ENCODE measurements around the gene YDJC. TPM values are rescaled to one million over a fixed set of nuclear protein-coding genes. Genes with fewer than 3 reads are reported as not detected.

The YDJC gene
- total and polyA plus RNA-seq, 9 of the 15 experiments (the other 6 are each of a cell fraction or from before 2014, with no cell fraction given): 13.5 to 871 (median 164) TPM

DNA sequence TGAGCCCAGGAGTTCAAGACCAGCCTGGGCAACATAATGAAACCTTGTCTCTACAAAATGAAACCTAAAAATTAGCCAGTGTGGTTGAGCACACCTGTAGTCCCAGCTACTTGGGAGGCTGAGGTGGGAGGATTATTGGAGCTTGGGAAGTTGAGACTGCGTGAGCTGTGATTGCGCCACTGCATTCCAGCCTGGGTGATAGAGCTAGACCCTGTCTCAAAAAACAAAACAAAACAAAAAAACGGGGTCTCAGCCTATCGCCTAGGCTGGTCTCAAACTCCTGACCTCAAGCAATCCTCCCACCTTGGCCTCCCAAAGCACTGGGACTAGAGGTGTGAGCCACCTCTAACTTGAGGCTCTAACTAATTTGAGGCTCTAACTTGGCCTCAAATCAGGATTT lies 49.6 kb upstream of the YDJC start (continued):
- TF ChIP-seq, protein P1, sequence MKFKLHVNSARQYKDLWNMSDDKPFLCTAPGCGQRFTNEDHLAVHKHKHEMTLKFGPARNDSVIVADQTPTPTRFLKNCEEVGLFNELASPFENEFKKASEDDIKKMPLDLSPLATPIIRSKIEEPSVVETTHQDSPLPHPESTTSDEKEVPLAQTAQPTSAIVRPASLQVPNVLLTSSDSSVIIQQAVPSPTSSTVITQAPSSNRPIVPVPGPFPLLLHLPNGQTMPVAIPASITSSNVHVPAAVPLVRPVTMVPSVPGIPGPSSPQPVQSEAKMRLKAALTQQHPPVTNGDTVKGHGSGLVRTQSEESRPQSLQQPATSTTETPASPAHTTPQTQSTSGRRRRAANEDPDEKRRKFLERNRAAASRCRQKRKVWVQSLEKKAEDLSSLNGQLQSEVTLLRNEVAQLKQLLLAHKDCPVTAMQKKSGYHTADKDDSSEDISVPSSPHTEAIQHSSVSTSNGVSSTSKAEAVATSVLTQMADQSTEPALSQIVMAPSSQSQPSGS (CRISPR knock-in tag; IDR thresholded peaks at IDR 0.05): no peak
- TF ChIP-seq, protein P2, sequence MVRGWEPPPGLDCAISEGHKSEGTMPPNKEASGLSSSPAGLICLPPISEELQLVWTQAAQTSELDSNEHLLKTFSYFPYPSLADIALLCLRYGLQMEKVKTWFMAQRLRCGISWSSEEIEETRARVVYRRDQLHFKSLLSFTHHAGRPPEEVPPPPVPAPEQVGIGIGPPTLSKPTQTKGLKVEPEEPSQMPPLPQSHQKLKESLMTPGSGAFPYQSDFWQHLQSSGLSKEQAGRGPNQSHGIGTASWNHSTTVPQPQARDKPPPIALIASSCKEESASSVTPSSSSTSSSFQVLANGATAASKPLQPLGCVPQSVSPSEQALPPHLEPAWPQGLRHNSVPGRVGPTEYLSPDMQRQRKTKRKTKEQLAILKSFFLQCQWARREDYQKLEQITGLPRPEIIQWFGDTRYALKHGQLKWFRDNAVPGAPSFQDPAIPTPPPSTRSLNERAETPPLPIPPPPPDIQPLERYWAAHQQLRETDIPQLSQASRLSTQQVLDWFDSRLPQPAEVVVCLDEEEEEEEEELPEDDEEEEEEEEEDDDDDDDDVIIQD (CRISPR knock-in tag; IDR thresholded peaks at IDR 0.05): no peak
- TF ChIP-seq, protein P3, sequence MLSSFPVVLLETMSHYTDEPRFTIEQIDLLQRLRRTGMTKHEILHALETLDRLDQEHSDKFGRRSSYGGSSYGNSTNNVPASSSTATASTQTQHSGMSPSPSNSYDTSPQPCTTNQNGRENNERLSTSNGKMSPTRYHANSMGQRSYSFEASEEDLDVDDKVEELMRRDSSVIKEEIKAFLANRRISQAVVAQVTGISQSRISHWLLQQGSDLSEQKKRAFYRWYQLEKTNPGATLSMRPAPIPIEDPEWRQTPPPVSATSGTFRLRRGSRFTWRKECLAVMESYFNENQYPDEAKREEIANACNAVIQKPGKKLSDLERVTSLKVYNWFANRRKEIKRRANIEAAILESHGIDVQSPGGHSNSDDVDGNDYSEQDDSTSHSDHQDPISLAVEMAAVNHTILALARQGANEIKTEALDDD (IDR thresholded peaks at IDR 0.05): no peak
- no peak for TF ChIP-seq YBX1 (IDR thresholded peaks at IDR 0.05)
- no peak for TF ChIP-seq GATA2 (CRISPR knock-in tag; IDR thresholded peaks at IDR 0.05)
- no peak for TF ChIP-seq ZNF263 (CRISPR knock-in tag; IDR thresholded peaks at IDR 0.05; ENCODE audit: borderline replicate concordance)
- 0 out of 4 replicates have a peak, but pooled peaks of 1 of the 2 experiments have one; percentile 50 for TF ChIP-seq SIN3A (IDR thresholded peaks at IDR 0.05; ENCODE audit: borderline replicate concordance in 2 of 2, control insufficient read depth in 1 of 2, low read depth in 2 of 2, low read length in 2 of 2)
- no peak for TF ChIP-seq BRD9 (IDR thresholded peaks at IDR 0.05; ENCODE audit: low read depth, partially characterized antibody)
- TF ChIP-seq TCF3 (CRISPR knock-in tag; IDR thresholded peaks at IDR 0.05): no peak
- no peak for TF ChIP-seq ZNF140 (CRISPR knock-in tag; IDR thresholded peaks at IDR 0.05)
- TF ChIP-seq, protein P4, sequence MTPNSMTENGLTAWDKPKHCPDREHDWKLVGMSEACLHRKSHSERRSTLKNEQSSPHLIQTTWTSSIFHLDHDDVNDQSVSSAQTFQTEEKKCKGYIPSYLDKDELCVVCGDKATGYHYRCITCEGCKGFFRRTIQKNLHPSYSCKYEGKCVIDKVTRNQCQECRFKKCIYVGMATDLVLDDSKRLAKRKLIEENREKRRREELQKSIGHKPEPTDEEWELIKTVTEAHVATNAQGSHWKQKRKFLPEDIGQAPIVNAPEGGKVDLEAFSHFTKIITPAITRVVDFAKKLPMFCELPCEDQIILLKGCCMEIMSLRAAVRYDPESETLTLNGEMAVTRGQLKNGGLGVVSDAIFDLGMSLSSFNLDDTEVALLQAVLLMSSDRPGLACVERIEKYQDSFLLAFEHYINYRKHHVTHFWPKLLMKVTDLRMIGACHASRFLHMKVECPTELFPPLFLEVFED (CRISPR knock-in tag; conservative IDR thresholded peaks at IDR 0.05): peak; percentile 78; the same call in 1 of the 2 replicates
- no peak for TF ChIP-seq TSC22D4 (tag; IDR thresholded peaks at IDR 0.05)
- no peak for TF ChIP-seq DNMT1 (IDR thresholded peaks at IDR 0.05)
- no peak for TF ChIP-seq CC2D1A (IDR thresholded peaks at IDR 0.05)
- no peak for TF ChIP-seq ESRRA (IDR thresholded peaks at IDR 0.05; ENCODE audit: borderline replicate concordance, low read depth)
- TF ChIP-seq, protein P5, sequence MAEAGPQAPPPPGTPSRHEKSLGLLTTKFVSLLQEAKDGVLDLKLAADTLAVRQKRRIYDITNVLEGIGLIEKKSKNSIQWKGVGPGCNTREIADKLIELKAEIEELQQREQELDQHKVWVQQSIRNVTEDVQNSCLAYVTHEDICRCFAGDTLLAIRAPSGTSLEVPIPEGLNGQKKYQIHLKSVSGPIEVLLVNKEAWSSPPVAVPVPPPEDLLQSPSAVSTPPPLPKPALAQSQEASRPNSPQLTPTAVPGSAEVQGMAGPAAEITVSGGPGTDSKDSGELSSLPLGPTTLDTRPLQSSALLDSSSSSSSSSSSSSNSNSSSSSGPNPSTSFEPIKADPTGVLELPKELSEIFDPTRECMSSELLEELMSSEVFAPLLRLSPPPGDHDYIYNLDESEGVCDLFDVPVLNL (CRISPR knock-in tag; IDR thresholded peaks at IDR 0.05; ENCODE audit: low read depth): no peak
- peak; percentile 22; the same call in 1 of the 2 replicates for TF ChIP-seq SUPT5H (IDR thresholded peaks at IDR 0.05)
- TF ChIP-seq, protein P6, sequence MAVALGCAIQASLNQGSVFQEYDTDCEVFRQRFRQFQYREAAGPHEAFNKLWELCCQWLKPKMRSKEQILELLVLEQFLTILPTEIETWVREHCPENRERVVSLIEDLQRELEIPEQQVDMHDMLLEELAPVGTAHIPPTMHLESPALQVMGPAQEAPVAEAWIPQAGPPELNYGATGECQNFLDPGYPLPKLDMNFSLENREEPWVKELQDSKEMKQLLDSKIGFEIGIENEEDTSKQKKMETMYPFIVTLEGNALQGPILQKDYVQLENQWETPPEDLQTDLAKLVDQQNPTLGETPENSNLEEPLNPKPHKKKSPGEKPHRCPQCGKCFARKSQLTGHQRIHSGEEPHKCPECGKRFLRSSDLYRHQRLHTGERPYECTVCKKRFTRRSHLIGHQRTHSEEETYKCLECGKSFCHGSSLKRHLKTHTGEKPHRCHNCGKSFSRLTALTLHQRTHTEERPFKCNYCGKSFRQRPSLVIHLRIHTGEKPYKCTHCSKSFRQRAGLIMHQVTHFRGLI (CRISPR knock-in tag; IDR thresholded peaks at IDR 0.05): 0 out of 2 replicates have a peak, but pooled peaks have one; percentile 56
- TF ChIP-seq ZSCAN32 (CRISPR knock-in tag; IDR thresholded peaks at IDR 0.05): no peak

Measured in K562 (cell line).